HFFc6 (cell line): Measurements from ENCODE around the gene JAZF1. TPM values are rescaled to one million over a fixed set of nuclear protein-coding genes. Genes with fewer than 3 reads are reported as not detected.

Experiments used
- DNase-seq: peaks from one replicate; pipeline ENCODE4 v3.0.0-alpha.2; 2018
- H3K27ac Mint-ChIP-seq: 2 replicates; pipeline ENCODE4 v1.8.0; 2020; ENCODE audit warnings: mild to moderate bottlenecking, mixed read lengths
- H3K27me3 Mint-ChIP-seq: 2 replicates; pipeline ENCODE4 v1.8.0; 2021; ENCODE audit warnings: mild to moderate bottlenecking, moderate library complexity, mixed read lengths; ENCODE audit not compliant: insufficient read depth
- H3K36me3 Mint-ChIP-seq: 2 replicates; pipeline ENCODE4 v1.8.0; 2021; ENCODE audit warnings: low read depth, mixed read lengths
- H3K4me1 Mint-ChIP-seq: 2 replicates; pipeline ENCODE4 v1.8.0; 2020; ENCODE audit warnings: low read depth, mixed read lengths
- H3K4me3 Mint-ChIP-seq: 2 replicates; pipeline ENCODE4 v1.8.0; 2020; ENCODE audit warnings: mild to moderate bottlenecking, moderate library complexity, mixed read lengths
- H3K9me3 Mint-ChIP-seq: 2 replicates; pipeline ENCODE4 v1.8.0; 2020; ENCODE audit warnings: mild to moderate bottlenecking, mixed read lengths
- CTCF ChIP-seq: fragments of 200-600 bp; sonication (generic); IDR thresholded peaks from 2 replicates; pipeline ENCODE4 v1.5.0; 2021; ENCODE audit warnings: antibody characterized with exemption, mild to moderate bottlenecking
- total RNA-seq, 6 experiments: library from RNA; stranded (reverse); fragmentation: NEBNext Ultra II Directional; extraction: Animal tissue kit (Norgen Biotek cat#: 25700); gene quantifications; 2 replicates in 1 of 6; 3 replicates in 5 of 6; pipeline ENCODE4 v1.2.3, GENCODE V29; 2021

The JAZF1 gene
- total RNA-seq, 6 experiments from 2014 or later: 17.5 to 26.3 (median 21.4) TPM

- peak overlapping the region; percentile 1; the same call in 1 of the 2 replicates for H3K27ac Mint-ChIP-seq
- peaks cover 9% of the 10 kb centered on the region for H3K36me3 Mint-ChIP-seq
- H3K4me1 Mint-ChIP-seq: peaks cover 66% of the 10 kb centered on the region
- no peak for TF ChIP-seq CTCF
- H3K4me3 Mint-ChIP-seq: no peak overlapping the region
- no peaks in the 10 kb centered on the region for H3K9me3 Mint-ChIP-seq
- peak; percentile 12 for DNase-seq
- no peaks in the 10 kb centered on the region for H3K27me3 Mint-ChIP-seq
These were observed 47.4 kb downstream of the JAZF1 start for GRCh38 chr7:28132959-28133870.

- no peaks in the 10 kb centered on the region for H3K9me3 Mint-ChIP-seq
- H3K4me3 Mint-ChIP-seq: peak overlapping the region; percentile 40
- H3K4me1 Mint-ChIP-seq: peaks cover 74% of the 10 kb centered on the region
- no peak for TF ChIP-seq CTCF
- no peaks in the 10 kb centered on the region for H3K27me3 Mint-ChIP-seq
- peaks cover 11% of the 10 kb centered on the region for H3K36me3 Mint-ChIP-seq
- DNase-seq: peak; percentile 78
- H3K27ac Mint-ChIP-seq: peak overlapping the region; percentile 58
These were observed 50.3 kb downstream of the JAZF1 start for GRCh38 chr7:28130277-28130676.

GRCh38 chr7:28128608-28129007 is 52.0 kb downstream of the JAZF1 start:
- Mint-ChIP-seq H3K36me3 (peaks cover 11% of the 10 kb centered on the region), H3K4me1 (peaks cover 76% of the 10 kb centered on the region), H3K27me3 (no peaks in the 10 kb centered on the region), H3K9me3 (no peaks in the 10 kb centered on the region), H3K27ac (no peak overlapping the region), H3K4me3 (no peak overlapping the region)
- no peak for TF ChIP-seq CTCF
- DNase-seq: no peak

GRCh38 chr7:28126410-28127041 is 54.1 kb downstream of the JAZF1 start:
- Mint-ChIP-seq H3K36me3 (peaks cover 11% of the 10 kb centered on the region), H3K27me3 (no peaks in the 10 kb centered on the region), H3K27ac (no peak overlapping the region), H3K4me1 (peaks cover 58% of the 10 kb centered on the region), H3K4me3 (no peak overlapping the region), H3K9me3 (no peaks in the 10 kb centered on the region)
- DNase-seq: no peak
- TF ChIP-seq CTCF: no peak

GRCh38 chr7:28125431-28126409 is 54.9 kb downstream of the JAZF1 start:
- peaks cover 11% of the 10 kb centered on the region for H3K36me3 Mint-ChIP-seq
- peak; percentile 30 for DNase-seq
- H3K27me3 Mint-ChIP-seq: no peaks in the 10 kb centered on the region
- peaks cover 50% of the 10 kb centered on the region for H3K4me1 Mint-ChIP-seq
- no peak overlapping the region; the same call in 1 of the 2 replicates for H3K27ac Mint-ChIP-seq
- H3K9me3 Mint-ChIP-seq: no peaks in the 10 kb centered on the region
- no peak overlapping the region for H3K4me3 Mint-ChIP-seq
- no peak for TF ChIP-seq CTCF
